ENCODE data around the gene ANKS1B. TPM values are rescaled to one million over a fixed set of nuclear protein-coding genes. Genes with fewer than 3 reads are reported as not detected.

ANKS1B gene
- total RNA-seq, 1 experiment from 2014 or later = 0.54 TPM

DNA sequence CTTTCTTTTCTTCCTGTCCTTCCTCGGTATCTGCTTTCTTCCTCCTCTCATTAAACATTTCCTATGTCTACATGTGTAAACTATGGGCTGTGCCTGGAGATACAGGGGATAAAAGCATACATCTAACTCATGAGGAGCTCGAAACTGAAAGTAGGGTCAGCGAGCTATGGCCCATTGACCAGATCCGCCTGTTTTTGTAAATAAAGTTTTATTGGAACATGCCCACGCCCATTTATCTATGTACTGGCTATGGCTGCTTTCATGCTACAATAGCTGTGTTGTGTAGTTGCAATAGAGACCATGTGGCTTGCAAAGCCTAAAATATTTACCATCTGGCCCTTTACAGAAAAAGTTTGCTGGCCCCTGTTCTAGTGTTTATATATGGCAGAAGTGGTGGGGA lies 838.0 kb downstream of the ANKS1B start:
- CTCF ChIA-PET = no interaction called here
- no peak overlapping the region for H3K4me2 ChIP-seq (ENCODE audit: low read length)
- H3K36me3 ChIP-seq (ENCODE audit: control insufficient read depth in 1 of 2, insufficient read depth in 2 of 2, low read length in 2 of 2) = no peaks in the 10 kb centered on the region
- intact Hi-C loops (cut with micrococcal nuclease) = no loop called here
- ATAC-seq = no peak
- H3K9me3 ChIP-seq (ENCODE audit: control insufficient read depth in 1 of 2, insufficient read depth in 1 of 2, low read depth in 1 of 2, low read length in 2 of 2) = no peaks in the 10 kb centered on the region
- no peak for TF ChIP-seq FOSL1 (IDR thresholded peaks at IDR 0.05; ENCODE audit: low read depth)
- TF ChIP-seq EGR1 (IDR thresholded peaks at IDR 0.05; ENCODE audit: low read depth) = no peak
- no peak overlapping the region for H2AFZ ChIP-seq (ENCODE audit: low read depth, low read length, poor library complexity, severe bottlenecking)
- no peaks in the 10 kb centered on the region for H4K20me1 ChIP-seq (ENCODE audit: insufficient read depth)
- POLR2A ChIA-PET = no interaction called here
- H3K4me3 ChIP-seq (replicated peaks in 1 of 2; ENCODE audit: low read depth in 1 of 2, low read length in 2 of 2) = no peak overlapping the region
- H3K27ac ChIP-seq (ENCODE audit: low read depth, low read length) = no peak overlapping the region
- no peaks in the 10 kb centered on the region for H3K4me1 ChIP-seq (ENCODE audit: control insufficient read depth in 1 of 2, insufficient read depth in 2 of 2, low read length in 2 of 2)
- RAD21 ChIA-PET (ENCODE audit: low non-redundant PET in 1 of 2, low total read pairs in 2 of 2, uncharacterized antibody in 2 of 2, unreplicated experiment in 2 of 2) = no interaction called here
- no peak overlapping the region for H3K9ac ChIP-seq (ENCODE audit: low read length)
- H3K9me2 ChIP-seq (ENCODE audit: insufficient read depth) = no peaks in the 10 kb centered on the region
- BruUV-seq (replicated peaks) = no TSS peak
- DNase-seq (ENCODE audit: low read depth, low spot score) = no peak
- no peaks in the 10 kb centered on the region for H3K79me2 ChIP-seq (ENCODE audit: insufficient read depth, low read length)
- peaks cover 20% of the 10 kb centered on the region for H3K27me3 ChIP-seq (ENCODE audit: insufficient read depth, low read length)

DNA sequence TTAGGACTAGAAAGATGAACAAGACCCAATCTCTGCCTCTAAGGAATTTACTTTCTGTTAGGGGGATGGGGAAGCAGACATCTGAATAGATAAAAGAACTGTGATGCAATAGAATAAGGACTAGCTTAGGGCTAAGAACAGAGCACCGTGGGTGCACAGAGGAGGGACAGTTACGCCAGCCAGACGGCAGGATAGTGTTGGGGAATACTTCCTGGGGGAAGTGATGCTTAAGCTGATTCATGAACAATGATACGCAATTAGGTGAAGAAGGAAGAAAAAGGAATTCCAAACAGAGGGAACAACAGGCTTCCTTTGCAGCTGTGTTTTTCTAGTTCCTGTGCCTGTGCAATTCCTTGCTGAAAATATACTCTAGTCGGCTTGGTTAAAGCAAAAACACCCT lies 838.6 kb downstream of the ANKS1B start:
- Histone ChIP-seq H2AFZ (ENCODE audit: low read depth, low read length, poor library complexity, severe bottlenecking) (no peak overlapping the region), H3K79me2 (ENCODE audit: insufficient read depth, low read length) (no peaks in the 10 kb centered on the region)

More for the DNA sequence above, 838.6 kb downstream of the ANKS1B start:
- Histone ChIP-seq H3K4me2 (ENCODE audit: low read length) (no peak overlapping the region), H3K9me3 (ENCODE audit: control insufficient read depth in 1 of 2, insufficient read depth in 1 of 2, low read depth in 1 of 2, low read length in 2 of 2) (no peaks in the 10 kb centered on the region), H3K9me2 (ENCODE audit: insufficient read depth) (no peaks in the 10 kb centered on the region), H3K36me3 (ENCODE audit: control insufficient read depth in 1 of 2, insufficient read depth in 2 of 2, low read length in 2 of 2) (no peaks in the 10 kb centered on the region), H3K27ac (ENCODE audit: low read depth, low read length) (no peak overlapping the region), H3K9ac (ENCODE audit: low read length) (no peak overlapping the region), H3K27me3 (ENCODE audit: insufficient read depth, low read length) (peaks cover 20% of the 10 kb centered on the region), H3K4me1 (ENCODE audit: control insufficient read depth in 1 of 2, insufficient read depth in 2 of 2, low read length in 2 of 2) (no peaks in the 10 kb centered on the region), H4K20me1 (ENCODE audit: insufficient read depth) (no peaks in the 10 kb centered on the region), H3K4me3 (replicated peaks in 1 of 2; ENCODE audit: low read depth in 1 of 2, low read length in 2 of 2) (no peak overlapping the region)
- BruUV-seq (replicated peaks) = no TSS peak
- intact Hi-C loops (cut with micrococcal nuclease) = no loop called here
- ChIA-PET CTCF (no interaction called here), RAD21 (ENCODE audit: low non-redundant PET in 1 of 2, low total read pairs in 2 of 2, uncharacterized antibody in 2 of 2, unreplicated experiment in 2 of 2) (no interaction called here), POLR2A (no interaction called here)
- DNase-seq (ENCODE audit: low read depth, low spot score) (no peak), ATAC-seq (no peak)
- TF ChIP-seq POLR2A (IDR thresholded peaks at IDR 0.05; ENCODE audit: borderline replicate concordance, extremely low read depth, insufficient read depth, insufficient read length) (no peak), RAD21 (IDR thresholded peaks at IDR 0.05; ENCODE audit: low read depth) (no peak), FOSL1 (IDR thresholded peaks at IDR 0.05; ENCODE audit: low read depth) (no peak), ZNF274 (IDR thresholded peaks at IDR 0.05; ENCODE audit: low read depth, low read length) (no peak), ELF1 (IDR thresholded peaks at IDR 0.05; ENCODE audit: borderline replicate concordance, low read depth) (no peak), POLR2AphosphoS5 (IDR thresholded peaks at IDR 0.05; ENCODE audit: low read depth, low read length) (no peak), JUND (IDR thresholded peaks at IDR 0.05) (no peak), TCF7L2 (IDR thresholded peaks at IDR 0.05; ENCODE audit: borderline replicate concordance, extremely low read depth, insufficient read depth, insufficient read length) (no peak), SIN3A (IDR thresholded peaks at IDR 0.05; ENCODE audit: low read depth) (no peak), CEBPB (IDR thresholded peaks at IDR 0.05; ENCODE audit: low read depth) (no peak), CBX3 (IDR thresholded peaks at IDR 0.05; ENCODE audit: low read depth) (no peak)
- TF ChIP-seq, protein P1, sequence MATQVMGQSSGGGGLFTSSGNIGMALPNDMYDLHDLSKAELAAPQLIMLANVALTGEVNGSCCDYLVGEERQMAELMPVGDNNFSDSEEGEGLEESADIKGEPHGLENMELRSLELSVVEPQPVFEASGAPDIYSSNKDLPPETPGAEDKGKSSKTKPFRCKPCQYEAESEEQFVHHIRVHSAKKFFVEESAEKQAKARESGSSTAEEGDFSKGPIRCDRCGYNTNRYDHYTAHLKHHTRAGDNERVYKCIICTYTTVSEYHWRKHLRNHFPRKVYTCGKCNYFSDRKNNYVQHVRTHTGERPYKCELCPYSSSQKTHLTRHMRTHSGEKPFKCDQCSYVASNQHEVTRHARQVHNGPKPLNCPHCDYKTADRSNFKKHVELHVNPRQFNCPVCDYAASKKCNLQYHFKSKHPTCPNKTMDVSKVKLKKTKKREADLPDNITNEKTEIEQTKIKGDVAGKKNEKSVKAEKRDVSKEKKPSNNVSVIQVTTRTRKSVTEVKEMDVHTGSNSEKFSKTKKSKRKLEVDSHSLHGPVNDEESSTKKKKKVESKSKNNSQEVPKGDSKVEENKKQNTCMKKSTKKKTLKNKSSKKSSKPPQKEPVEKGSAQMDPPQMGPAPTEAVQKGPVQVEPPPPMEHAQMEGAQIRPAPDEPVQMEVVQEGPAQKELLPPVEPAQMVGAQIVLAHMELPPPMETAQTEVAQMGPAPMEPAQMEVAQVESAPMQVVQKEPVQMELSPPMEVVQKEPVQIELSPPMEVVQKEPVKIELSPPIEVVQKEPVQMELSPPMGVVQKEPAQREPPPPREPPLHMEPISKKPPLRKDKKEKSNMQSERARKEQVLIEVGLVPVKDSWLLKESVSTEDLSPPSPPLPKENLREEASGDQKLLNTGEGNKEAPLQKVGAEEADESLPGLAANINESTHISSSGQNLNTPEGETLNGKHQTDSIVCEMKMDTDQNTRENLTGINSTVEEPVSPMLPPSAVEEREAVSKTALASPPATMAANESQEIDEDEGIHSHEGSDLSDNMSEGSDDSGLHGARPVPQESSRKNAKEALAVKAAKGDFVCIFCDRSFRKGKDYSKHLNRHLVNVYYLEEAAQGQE (IDR thresholded peaks at IDR 0.05; ENCODE audit: low read depth) = no peak
- TF ChIP-seq, protein P2, sequence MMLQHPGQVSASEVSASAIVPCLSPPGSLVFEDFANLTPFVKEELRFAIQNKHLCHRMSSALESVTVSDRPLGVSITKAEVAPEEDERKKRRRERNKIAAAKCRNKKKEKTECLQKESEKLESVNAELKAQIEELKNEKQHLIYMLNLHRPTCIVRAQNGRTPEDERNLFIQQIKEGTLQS (IDR thresholded peaks at IDR 0.05) = no peak
- TF ChIP-seq, protein P3, sequence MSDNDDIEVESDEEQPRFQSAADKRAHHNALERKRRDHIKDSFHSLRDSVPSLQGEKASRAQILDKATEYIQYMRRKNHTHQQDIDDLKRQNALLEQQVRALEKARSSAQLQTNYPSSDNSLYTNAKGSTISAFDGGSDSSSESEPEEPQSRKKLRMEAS (IDR thresholded peaks at IDR 0.05) = no peak

All from HCT116 (cell line).